ENCODE results near the gene GADD45GIP1. TPM values are rescaled to one million over a fixed set of nuclear protein-coding genes. Genes with fewer than 3 reads are reported as not detected.

GADD45GIP1 gene
- total RNA-seq, 4 donors from 2014 or later: 25.3 to 48.8 (median 31.7) TPM

DNA sequence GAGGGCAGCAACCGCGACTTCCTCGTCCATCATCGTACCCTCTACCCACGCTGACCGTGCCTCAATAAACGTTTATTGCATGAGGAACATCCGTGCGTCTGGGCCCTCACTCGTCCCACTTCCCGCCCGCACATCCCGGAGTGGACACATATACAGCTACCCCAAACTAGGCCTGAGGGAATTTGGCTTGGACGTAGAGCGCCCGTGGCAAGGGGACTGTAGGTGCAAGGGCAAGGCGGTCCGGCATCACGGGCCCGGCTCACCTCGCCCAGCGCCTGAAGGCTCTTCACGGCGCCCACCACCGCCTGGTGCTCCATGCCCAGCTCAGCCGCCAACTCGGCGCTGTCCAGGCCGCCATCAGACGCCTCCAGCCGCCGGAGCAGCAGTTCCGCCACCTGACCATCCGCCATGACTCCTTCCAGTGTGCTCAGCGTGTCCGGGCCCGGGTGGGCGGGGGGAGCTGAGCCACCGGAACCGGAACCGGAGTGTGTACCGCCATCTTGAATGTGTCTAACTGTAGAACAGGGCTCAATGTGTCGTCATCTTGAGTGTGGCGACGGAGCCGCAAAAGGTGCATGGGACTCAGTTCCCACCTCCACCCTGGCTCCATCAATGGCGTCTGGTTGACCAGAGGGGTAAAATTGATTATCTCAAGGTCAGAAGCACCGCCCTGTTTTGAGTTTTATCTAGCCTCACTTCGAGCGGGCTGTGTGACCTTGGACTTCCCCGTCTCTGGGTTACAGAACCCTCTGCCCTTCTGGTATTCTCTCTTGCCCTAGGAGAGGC lies 23.5 kb downstream of the GADD45GIP1 start, which contains the start of gene FARSA:
Gene FARSA, minus strand, starts transcription at position 425 of the 786 bp plus-strand sequence. Its CDS starts 15 bp downstream, at position 410.
- TF ChIP-seq, protein P1, sequence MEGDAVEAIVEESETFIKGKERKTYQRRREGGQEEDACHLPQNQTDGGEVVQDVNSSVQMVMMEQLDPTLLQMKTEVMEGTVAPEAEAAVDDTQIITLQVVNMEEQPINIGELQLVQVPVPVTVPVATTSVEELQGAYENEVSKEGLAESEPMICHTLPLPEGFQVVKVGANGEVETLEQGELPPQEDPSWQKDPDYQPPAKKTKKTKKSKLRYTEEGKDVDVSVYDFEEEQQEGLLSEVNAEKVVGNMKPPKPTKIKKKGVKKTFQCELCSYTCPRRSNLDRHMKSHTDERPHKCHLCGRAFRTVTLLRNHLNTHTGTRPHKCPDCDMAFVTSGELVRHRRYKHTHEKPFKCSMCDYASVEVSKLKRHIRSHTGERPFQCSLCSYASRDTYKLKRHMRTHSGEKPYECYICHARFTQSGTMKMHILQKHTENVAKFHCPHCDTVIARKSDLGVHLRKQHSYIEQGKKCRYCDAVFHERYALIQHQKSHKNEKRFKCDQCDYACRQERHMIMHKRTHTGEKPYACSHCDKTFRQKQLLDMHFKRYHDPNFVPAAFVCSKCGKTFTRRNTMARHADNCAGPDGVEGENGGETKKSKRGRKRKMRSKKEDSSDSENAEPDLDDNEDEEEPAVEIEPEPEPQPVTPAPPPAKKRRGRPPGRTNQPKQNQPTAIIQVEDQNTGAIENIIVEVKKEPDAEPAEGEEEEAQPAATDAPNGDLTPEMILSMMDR (IDR thresholded peaks at IDR 0.05; ENCODE audit: low read depth): no peak

- TF ChIP-seq, protein P1 (IDR thresholded peaks at IDR 0.05; ENCODE audit: low read depth): no peak
Measured at GRCh38 chr19:12932392-12933286, 24.4 kb downstream of the GADD45GIP1 start.

DNA sequence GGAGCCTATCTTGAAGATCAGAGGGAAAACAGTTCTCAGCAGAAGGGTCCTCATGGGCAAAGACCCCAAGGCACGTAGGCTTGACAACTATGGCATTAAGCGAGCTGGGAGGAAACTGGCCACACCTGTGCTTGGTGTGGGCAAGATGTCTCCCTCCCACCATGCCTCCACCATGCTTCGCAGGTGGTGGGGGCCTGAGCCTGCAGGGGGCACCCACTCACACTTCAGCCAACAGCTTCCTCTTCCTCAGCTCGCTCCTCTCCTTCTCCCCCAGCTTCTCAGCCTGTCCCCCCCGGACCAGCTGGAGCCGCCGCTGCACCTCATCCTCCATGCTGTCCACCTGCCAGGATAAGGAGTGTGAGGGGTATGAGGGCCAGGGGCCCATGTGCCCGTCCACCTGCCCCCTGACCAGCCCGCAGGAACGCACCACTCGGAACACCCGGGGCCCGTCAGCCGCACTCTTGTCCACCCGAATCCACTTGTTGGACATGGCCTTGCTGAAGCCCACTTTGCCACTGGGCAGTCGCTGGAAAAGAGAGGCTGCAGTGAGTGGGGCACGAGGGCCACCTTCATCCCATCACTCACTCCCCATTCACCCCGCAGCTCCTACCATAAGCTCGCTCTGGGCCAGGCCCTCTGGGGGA lies 26.9 kb downstream of the GADD45GIP1 start:
- TF ChIP-seq, protein P1 (IDR thresholded peaks at IDR 0.05; ENCODE audit: low read depth): no peak

DNA sequence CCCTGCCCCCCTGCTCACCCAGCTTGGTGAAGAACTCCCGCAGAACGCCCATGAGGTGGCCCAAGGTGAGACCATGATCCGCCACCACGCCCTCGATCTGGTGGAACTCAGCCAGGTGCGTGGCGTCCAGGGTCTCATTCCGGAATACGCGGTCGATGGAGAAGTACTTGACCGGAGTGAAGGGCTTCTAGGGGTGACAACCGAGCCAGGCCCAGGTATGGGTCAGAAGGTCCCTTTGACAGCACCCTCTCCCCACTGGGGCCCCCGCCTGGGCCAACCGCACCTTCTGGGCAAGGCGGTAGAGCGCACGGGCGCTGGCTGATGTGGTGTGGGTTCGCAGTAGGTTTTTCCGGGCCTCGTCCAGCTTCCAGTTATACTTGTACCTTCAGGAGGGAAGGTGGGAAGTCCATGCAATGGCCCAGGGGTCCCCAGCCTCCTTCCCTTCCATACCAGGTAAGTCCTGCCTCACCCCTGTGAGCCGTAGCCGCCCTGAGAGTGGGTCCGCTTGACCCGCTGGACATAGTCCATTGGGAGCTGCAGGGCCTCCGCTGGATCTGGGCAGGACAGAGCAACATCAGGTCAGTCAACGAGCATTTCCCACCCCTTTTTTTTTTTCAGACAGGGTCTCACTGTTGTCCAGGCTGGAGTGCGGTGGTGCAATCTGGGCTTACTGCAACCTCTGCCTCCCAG lies 32.3 kb downstream of the GADD45GIP1 start:
- TF ChIP-seq, protein P1 (IDR thresholded peaks at IDR 0.05; ENCODE audit: low read depth): no peak

- TF ChIP-seq, protein P1 (IDR thresholded peaks at IDR 0.05; ENCODE audit: low read depth): no peak
Measured at GRCh38 chr19:12922959-12923358, 34.1 kb downstream of the GADD45GIP1 start.

DNA sequence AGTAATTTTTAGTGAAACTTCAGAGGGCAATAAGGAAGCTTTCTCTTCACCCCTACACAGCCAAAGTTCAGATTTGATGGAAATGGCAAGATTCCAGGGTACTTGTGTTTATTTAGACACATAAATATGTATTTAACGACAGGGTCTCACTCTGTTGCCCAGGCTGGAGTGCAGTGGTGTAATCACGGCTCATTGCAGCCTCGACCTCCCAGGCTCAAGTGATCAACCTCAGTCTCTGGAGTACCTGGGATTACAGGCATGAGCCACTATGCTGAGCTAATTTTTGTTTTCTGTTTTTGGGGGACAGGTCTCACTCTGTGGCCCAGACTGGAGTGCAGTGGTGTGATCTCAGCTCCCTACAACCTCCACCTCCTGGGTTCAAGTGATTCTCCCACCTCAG lies 36.0 kb downstream of the GADD45GIP1 start:
- TF ChIP-seq, protein P1 (IDR thresholded peaks at IDR 0.05; ENCODE audit: low read depth): no peak
